HG02678 (cell line): ENCODE data around the gene CACHD1.

Experiments
- ATAC-seq: cut with Tn5 transposase; IDR thresholded peaks from one replicate; pipeline ENCODE4 v1.9.1; 2021; ENCODE audit warnings: mild to moderate bottlenecking, moderate library complexity; ENCODE audit not compliant: unreplicated experiment

The CACHD1 gene

DNA sequence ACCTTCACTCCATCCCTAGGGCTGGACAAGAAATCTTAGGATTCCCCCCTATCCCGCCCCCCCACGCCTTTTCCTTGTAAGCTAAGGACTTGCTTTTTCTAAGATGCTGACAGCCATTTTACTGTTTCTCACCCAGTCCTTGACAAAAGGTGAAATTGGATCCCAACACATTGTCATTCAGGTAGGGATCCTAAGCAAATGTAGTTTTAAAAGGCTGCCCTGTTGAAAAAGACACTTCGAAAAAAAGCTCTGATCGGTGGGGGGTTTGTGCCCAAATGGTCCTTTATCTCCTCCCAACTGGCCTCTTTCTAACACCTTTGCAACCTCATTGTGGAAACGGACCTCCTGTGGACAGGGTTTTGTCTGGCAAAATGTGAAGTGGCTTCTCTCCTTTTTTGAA lies 2.9 kb downstream of the CACHD1 start:
- ATAC-seq: no peak

DNA sequence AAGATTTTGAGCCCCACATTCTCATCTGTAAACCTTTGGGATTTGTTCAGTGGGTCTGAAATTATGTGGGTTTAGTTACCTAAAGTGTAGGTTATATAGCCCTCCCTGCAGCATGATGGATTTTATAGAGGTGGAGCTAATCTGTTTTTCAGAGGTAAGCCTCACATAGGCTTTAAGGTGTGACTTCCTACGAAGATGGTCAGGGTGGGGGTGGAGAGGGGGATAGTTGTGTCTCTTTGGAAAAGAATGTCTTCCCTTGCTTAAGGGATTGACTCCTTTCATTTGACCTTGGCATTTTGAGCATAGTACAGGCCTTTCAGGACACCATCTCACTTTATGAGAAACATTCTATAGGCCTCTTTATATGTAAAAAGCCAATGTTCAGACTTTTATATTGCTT lies 3.4 kb downstream of the CACHD1 start:
- no peak for ATAC-seq

DNA sequence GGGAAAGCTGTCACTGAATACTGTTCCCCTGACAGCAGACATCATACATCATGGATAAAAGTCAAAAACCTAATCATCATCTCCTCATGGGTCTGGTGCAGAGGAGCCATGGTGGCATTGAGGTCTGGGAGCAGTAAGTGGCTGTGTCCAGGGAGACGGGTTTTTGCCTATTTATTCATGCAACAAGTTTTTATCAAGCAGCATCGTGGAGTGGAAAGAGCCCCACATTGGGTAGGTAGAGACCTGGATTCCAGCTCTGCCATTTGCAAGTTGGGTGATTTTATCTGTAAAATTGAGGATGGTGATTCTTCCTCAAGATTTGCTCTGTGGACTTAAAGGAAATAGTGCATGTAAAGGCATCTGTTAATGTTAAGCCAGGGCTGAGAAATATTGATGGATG lies 4.2 kb downstream of the CACHD1 start:
- no peak for ATAC-seq

DNA sequence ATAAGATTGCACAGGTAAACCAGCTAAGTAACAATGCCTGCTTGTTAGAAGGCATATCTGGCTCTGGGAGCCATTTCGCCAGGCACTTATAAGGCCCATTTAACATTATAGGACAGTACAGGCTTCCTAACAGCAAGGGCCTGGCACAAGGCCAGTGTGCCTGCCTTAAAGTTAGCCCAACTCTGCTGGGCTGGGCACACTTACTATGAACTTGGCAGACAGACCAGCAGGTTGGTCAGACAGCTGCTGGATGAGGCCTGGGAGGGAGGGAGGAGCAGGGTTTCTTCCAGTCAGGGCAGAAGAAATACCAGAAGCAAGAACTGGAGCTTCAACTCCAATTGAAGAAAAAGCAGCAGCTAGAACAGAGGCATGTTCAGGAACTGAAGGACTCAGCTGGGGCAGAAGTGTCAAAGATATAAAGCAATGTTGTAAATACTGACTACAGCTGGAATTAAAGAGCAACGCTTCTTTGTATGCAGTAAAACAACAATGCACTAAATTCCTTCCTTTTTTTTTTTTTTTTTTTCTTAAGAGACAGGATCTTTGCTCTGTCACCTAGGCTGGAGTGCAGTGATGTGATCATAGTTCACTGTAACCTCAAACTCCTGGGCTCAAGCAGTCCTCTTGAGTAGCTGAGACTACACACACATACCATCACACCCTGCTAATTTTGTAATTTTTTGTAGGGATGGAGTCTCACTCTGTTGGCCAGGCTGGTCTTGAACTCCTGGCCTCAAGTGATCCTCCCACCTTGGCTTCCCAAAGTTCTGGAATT lies 4.9 kb downstream of the CACHD1 start:
- no peak for ATAC-seq

DNA sequence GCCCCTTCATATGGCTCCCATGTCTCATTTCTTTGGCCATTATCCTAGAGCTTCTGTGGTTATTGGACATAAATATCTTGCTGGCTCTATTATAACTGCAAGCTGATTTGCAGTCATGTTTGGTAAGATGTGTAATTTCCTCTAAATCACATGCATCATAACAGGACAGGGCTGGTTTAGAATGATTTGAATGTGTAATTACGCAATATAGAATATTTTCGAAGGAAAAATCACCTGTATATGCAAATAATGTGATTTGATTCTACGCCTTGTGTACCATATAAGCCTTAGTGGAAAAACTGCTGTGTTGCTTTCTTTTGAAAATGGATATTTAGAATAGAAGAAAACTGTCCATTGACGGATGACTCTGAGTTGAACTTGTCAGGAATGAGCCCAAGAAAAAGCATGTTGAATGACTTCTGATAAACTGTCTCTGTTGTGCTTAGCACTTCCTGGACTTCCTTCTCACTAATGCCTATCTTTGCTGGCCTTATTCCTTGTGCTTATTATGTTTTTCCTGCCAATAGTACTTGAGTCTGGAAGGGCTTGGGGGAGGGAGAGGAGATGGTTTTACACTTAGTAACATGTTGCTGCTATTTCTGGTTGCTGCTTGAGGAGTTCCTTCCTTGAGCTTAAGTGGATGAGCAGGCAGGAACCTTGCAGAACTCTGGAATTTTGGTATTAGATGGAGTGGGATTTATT lies 6.5 kb downstream of the CACHD1 start:
- no peak for ATAC-seq

DNA sequence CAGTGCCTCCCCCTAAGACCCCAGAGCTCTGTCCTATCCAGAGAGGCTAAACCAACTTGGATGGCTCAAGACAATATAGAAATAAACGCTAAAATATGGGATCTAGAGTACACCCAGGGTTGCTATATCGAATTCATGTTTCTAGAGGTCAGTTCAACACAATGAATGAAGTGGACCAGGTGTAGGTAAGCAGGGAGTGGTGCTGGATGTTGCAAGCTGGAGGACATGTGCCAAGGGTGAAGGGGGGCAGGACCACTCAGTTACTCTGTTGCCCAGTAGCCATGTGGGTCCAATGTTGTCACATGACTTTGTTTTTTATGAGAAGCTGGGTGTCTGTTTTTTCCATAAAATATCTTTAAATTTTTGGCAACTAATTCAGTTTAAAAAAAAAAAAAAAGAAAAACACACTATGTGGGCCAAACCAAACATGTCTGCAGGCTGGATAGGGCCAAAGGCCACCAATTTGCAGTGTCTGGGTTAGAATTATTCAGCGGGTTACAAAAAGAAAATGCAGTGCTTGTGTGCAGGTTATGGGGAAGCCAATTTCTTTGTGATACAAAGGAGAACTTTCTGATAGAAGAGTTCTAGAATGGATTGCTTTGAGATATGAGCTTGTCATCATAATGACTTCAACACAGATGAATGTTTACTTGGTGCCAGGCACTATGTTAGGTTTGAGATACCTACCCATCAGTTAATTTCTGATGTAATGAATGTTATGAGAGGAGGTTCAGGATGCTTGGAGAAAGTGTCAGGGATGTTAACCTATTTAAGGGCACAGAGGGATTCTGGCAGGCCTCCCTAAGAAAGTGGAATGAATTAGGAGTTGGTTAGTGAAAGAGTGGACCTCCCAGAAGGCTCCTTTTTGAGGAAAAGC lies 8.9 kb downstream of the CACHD1 start:
- no peak for ATAC-seq

DNA sequence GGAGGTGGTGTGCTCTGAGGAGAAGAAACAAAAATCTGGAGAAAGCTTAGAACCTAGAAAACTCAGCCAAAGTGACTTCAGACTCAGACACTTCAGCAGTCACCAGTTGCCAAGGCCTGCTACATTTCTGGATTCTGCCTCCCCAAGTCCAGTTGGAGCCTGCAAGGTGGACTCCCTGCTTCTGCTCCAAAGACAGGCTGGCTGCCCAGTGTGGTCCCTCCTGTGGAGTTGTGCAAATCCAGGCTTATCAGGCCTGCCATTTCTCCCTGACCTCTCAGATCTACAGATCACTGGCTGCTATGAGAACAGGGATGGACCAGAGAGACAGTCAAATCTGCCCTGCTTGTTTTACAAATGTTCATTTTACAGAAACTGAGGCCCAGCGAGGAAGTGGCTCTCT lies 9.9 kb downstream of the CACHD1 start:
- no peak for ATAC-seq

DNA sequence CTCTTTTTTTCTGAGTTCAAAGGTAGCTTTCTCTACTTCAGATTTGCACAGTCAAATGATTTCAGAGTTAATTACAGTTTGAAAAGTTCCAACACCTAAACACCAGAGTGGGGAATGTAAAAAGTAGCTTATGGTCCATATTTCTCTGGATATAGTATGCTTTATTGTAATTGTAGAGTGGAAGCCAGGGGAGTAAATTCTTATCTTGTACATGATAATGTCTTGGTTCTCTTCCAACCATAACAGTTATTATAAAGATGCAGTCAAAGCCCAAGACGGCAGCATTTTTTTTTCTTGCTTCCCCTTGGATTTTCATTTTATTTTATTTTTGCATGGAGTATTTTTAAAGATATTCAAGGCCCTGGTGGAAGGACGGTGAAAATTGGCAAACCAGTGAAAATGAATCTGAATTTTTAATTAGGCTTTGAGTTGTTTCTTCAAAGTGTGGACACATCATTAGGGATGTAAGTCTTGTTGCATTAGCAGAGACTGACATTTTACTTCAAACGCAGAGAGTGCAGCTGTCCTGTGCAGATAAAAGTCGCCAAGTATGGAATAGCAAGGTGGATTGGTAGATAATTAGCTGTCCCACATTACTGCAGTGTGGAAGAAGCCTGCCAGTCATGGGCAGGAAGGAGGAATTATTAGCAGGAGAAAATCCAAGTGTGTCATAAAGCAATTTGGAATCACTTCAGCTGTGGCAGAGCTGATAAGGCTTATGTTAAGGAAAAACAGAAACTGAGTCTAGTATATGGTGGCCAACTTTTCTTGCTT lies 11.3 kb downstream of the CACHD1 start:
- no peak for ATAC-seq

DNA sequence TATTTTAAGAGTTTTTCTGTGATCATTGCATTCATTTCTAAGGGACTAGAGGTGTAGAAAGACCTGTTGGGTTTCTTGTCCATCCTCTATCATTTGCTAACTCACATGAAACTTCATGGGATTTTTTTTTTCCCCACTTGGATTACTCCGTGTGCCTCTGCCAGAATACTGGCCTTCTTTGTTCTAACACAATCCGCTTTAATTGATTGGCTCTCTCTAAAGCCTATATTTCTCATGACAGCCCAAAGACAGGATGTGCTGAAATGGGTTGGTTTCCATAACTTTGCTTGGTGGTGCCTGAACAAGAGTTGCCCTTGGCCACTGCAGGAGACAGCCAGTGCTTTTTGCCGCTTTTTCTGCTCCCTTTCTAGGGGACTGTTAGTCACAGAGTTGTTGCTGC lies 12.2 kb downstream of the CACHD1 start:
- ATAC-seq: no peak

DNA sequence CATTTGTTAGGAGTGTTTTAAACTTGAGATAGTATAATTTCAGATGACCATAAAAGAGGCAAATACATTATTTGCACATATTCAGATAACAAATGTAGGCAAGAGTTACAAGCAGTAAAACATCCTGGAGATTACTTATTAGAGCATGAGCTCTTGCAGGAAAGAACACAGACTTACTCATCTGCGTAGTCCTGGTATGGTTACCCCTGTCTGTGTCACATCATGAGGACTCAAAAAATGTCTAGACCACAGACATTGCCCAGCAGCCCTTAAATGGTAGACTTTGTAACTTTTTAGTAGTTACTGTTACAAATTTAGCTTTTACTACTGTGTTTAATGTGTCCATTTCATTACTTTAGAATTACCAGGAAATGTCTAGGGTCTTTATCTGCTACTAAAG lies 12.8 kb downstream of the CACHD1 start:
- no peak for ATAC-seq

DNA sequence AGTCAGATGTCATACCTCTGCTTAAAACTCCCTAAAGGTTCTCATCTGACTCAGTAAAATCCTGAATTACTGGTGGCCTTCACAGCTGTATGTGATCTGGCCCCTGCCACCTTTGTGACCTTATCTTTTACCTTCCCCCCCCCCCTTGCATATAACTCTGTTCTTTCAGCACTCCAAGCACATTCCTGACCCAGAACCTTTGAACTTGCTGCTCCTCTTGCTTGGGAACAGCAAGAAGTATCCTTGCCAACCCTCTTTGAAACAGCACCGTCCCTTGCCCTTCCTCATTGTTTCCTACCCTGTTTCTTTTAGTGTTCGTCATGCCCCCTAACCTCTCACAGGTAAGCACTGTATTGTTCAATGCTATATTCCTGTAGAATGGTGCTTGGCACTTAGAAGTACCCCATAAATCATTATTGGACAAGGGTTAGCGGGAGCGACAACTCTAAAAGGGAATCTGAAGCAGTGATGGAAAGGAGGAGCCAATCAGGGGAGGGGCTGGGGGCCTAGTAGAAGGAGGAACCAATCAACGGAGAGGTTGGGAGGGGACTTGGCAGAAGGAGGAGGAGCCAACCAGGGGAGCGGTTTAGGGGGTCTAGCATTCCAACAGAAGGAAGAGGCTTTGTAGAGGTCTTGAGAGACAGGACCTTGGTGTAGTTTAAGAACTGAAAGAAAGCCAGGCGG lies 13.9 kb downstream of the CACHD1 start:
- no peak for ATAC-seq

DNA sequence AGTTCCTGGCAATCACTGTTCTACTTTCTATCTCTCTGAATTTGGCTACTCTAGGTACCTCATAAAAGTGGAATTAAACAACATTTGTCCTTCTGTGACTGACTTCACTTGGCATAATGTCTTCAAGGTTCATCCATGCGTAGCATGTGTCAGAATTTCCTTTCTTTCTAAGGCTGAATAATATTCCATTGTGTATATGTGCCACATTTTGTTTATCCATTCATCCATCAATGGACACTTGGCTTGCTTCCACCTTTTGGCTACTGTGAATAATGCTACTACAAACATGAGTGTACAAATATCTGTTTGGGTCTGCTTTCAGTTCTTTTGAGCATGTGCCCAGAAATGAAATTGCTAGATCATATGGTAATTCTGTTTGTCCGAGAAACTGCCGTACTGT lies 14.7 kb downstream of the CACHD1 start:
- ATAC-seq: no peak

DNA sequence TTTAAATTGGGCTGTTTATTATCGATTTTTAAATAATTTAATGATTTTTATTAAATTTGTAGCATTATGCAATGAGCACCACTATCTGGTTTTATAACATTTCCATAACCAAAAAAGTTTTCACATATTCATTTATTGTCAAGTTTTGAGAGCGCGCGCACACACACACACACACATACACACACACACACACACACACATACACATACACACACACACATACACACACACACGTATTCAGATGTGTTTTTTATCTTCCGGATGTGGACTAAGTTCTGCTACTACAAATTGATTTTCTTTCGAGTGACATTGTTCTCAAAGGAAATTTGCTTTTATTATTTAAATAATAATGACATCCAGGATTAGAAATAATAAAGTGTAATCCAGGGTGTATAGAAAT lies 16.3 kb downstream of the CACHD1 start:
- ATAC-seq: no peak

DNA sequence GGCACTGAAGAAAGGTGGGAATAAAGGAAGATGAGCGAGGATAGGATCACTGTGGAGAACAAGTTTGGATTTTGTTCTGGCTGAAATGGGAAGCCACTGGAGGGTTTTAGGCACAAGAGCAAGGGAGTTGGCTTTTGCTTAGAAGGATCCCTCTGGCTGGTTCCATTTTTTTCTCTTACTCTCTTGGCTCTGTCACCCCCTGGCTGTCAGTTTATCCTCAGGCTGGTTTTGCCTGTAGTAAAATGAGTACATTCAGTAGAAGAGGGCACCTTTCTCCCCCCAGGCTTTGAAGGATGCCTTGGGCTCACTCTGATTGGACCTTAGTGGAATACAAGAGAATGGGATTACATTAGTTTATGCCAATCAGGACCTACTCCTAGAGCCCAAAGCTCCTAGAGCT lies 17.1 kb downstream of the CACHD1 start:
- no peak for ATAC-seq

DNA sequence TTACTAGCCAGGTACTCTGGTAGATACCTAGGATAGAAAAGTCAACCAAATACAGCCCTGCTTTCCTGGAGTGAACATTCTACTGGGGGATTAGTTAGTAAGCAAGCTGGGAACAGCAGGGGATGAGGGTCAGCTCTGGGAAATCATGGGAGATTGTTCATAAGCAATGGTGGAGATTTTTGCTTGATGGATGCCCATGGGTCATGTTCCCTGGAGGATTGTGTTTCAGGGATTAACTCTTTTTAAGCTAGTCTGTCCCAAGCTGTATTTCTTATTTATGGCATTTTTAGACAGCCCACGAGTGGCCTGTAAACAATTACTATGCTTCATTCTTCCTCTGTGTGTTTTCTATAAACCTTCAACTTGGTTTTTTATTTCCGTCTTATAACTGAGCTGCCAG lies 18.9 kb downstream of the CACHD1 start:
- no peak for ATAC-seq

DNA sequence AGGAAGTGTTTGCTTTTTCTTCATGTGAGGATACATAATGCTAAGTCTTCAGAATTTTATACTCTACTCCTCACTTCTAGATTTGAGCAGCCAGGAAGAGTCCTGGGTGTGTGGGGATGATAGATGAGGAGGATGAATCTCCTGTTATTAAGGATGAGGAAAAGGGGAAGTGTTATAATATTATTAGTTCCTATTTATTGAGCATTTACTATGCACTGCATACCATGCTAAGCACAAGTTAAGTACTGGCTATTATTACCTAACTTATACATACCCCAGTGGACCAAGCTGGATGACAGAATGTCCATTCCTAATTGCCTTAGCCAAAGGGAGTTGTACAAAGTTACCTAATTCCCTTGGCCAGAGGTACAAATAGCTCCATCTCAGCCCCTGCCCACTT lies 19.8 kb downstream of the CACHD1 start:
- ATAC-seq: no peak

DNA sequence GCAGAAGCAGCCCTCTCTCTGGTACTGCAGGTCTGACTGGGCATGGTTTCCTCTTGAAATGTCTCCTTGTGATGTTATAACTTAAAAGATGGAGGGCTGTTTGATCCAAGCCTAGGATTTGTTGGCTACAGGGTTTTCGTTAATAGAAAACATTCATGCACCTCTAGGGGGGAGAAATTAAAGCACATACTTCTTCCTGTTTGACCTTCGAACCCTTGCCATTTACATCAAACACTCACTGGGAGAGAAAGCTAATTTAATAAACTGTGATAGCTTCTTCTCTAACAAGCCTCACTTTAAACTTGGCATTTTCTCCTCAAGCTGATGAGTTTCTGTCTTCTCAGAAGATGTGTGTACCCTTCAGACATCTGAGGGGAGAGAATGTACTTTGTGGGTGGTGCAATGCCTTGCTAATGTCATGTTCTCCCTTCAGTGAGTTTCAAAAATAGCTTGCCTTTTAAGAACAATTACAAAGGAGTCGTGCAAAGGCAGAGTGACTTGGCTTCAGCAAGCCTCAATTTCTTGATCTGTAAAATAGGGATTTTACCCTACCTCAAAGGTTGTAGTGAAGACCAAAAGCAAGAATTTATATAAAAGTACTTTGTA lies 20.4 kb downstream of the CACHD1 start:
- ATAC-seq: no peak

DNA sequence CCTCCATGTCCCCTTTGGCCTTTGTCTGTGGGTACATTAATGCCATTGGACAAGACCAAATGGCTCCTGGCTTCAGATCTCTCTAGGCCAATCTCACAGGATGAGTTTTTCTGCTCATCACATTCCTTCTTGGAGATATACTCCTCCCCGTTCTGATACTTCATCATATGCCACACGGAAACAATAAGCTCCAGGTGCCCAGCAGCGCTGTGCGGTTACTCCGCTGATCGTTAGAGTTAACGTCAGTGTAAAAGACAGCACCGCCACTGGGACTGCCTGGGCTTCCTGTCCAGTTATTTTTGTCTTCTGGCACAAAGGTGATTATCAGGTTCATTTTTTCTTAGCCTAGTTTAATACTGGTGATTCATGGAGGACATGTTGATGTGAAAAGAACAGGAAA lies 22.5 kb downstream of the CACHD1 start:
- ATAC-seq: no peak

DNA sequence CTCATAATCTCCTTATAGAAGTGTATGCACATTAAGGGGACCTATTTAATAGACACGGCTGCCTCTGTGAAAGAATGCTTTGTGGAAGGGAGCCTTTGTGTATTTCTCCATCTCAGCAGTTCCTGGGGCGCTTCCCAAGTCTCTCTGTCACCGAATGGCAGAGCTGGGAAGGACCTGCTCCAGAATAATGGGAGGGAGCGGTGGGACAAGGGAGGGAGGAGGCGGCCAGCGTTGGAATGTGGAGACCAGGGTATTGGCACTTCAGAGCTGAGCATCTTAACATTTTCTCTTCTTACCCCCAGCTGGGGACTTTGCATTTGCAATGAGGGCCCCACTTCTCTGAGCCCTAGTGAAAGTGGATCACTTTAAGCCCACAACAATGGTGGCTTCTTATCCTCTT lies 23.9 kb downstream of the CACHD1 start:
- ATAC-seq: no peak

DNA sequence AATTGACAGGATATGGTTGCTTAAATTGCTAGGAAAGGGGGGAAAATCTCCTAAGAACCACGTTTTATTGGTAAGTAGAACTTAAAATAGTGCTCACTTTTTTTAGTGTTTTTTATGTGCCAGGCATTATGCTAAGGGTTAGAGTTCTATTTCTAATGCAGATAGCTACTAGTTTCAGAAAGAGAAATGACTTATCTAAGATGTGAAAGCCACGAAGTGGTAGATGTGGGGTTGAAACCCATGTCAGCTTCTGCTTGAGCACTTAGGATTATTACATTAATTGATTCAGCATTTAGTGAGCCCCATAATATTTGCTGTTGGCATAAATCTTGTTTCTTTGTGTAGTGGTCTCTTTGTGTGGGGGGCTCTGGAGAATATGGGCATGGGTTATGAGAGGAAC lies 24.7 kb downstream of the CACHD1 start:
- ATAC-seq: no peak
